Measurements from ENCODE around the gene TM9SF4.
"Not testable (repeated sequence)": the region's sequence is repeated elsewhere in the genome, so short reads cannot be mapped to it uniquely, and the experiment has no call there.

DNA sequence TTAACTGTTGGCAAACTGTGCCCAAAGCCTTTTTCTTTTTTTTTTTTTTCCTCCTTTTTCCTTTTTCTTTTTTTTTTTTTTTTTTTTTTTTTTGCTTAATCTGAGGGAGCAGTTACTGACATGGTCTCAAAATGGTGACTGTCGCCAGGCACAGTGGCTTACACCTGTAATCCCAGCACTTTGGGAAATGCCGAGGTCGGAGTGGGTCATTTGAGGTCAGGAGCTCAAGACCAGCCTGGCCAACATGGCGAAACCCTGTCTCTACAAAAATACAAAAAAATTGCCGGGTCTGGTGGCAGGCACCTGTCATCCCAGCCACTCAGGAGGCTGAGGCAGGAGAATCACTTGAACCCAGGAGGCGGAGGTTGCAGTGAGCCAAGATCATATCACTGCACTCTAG lies 7.3 kb downstream of the TM9SF4 start:
- not testable (repeated sequence) for TF ChIP-seq BRCA1 (IDR thresholded peaks at IDR 0.05; ENCODE audit: low read depth, low read length); TAF1 (IDR thresholded peaks at IDR 0.05; ENCODE audit: low read depth, low read length); POLR2AphosphoS5 (IDR thresholded peaks at IDR 0.05; ENCODE audit: low read depth, low read length); EP300 (IDR thresholded peaks at IDR 0.05; ENCODE audit: borderline replicate concordance in 1 of 2, low read depth in 2 of 2, low read length in 2 of 2); CREB1 (IDR thresholded peaks at IDR 0.05); TEAD4 (IDR thresholded peaks at IDR 0.05; ENCODE audit: low read depth, low read length); FOSL1 (IDR thresholded peaks at IDR 0.05; ENCODE audit: insufficient read depth, low read depth, low read length); EZH2 (IDR thresholded peaks at IDR 0.05; ENCODE audit: low read depth, low read length, severe bottlenecking); POLR2A (IDR thresholded peaks at IDR 0.05; ENCODE audit: control extremely low read depth in 1 of 2, low read depth in 2 of 2, low read length in 2 of 2); CHD2 (IDR thresholded peaks at IDR 0.05; ENCODE audit: low read length); RAD21 (IDR thresholded peaks at IDR 0.05 in 1 of 2, conservative IDR thresholded peaks at IDR 0.05 in 1 of 2; ENCODE audit: low read depth in 2 of 2, low read length in 2 of 2)
- TF ChIP-seq, protein P1, sequence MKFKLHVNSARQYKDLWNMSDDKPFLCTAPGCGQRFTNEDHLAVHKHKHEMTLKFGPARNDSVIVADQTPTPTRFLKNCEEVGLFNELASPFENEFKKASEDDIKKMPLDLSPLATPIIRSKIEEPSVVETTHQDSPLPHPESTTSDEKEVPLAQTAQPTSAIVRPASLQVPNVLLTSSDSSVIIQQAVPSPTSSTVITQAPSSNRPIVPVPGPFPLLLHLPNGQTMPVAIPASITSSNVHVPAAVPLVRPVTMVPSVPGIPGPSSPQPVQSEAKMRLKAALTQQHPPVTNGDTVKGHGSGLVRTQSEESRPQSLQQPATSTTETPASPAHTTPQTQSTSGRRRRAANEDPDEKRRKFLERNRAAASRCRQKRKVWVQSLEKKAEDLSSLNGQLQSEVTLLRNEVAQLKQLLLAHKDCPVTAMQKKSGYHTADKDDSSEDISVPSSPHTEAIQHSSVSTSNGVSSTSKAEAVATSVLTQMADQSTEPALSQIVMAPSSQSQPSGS (IDR thresholded peaks at IDR 0.05; ENCODE audit: low read length): not testable (repeated sequence)
- TF ChIP-seq, protein P2, sequence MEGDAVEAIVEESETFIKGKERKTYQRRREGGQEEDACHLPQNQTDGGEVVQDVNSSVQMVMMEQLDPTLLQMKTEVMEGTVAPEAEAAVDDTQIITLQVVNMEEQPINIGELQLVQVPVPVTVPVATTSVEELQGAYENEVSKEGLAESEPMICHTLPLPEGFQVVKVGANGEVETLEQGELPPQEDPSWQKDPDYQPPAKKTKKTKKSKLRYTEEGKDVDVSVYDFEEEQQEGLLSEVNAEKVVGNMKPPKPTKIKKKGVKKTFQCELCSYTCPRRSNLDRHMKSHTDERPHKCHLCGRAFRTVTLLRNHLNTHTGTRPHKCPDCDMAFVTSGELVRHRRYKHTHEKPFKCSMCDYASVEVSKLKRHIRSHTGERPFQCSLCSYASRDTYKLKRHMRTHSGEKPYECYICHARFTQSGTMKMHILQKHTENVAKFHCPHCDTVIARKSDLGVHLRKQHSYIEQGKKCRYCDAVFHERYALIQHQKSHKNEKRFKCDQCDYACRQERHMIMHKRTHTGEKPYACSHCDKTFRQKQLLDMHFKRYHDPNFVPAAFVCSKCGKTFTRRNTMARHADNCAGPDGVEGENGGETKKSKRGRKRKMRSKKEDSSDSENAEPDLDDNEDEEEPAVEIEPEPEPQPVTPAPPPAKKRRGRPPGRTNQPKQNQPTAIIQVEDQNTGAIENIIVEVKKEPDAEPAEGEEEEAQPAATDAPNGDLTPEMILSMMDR (IDR thresholded peaks at IDR 0.05; ENCODE audit: control extremely low read depth in 1 of 3, insufficient read depth in 1 of 3, low read depth in 1 of 3, low read length in 3 of 3): not testable (repeated sequence)
- TF ChIP-seq, protein P3, sequence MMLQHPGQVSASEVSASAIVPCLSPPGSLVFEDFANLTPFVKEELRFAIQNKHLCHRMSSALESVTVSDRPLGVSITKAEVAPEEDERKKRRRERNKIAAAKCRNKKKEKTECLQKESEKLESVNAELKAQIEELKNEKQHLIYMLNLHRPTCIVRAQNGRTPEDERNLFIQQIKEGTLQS (IDR thresholded peaks at IDR 0.05; ENCODE audit: insufficient read depth, low read depth, low read length): not testable (repeated sequence)

Measured in H1 (cell line).